ENCODE results near the gene THUMPD3. TPM values are rescaled to one million over a fixed set of nuclear protein-coding genes. Genes with fewer than 3 reads are reported as not detected.

THUMPD3 gene
- total and polyA plus RNA-seq, 2 donors from 2014 or later = 31.9 to 44.1 TPM

DNA sequence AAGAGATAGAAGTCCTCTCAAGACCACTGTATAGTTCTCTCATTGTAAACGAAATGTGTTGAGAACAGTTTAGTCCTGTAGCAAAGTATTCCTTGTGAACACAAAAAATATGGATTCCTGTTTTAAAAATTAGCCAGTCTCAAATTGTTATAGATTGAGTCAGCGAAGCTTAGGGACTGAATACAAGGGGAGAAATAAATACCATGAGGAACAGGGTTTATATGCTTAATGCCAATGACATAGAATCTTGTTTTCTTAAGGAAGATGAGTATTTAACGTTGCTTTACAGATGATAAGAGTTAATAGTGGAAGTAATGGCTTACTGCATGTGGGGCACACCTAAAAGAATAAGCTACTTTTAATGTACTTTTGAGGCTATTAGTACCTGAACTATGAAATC is 72.5 kb downstream of the THUMPD3 start:
- no peak overlapping the region for H3K9ac ChIP-seq (ENCODE audit: low read length in 3 of 3)
- intact Hi-C loops (cut with DNase I) = no loop called here
- no peak for DNase-seq
- H3K27me3 ChIP-seq (ENCODE audit: control insufficient read depth, insufficient read depth, low read length) = no peaks in the 10 kb centered on the region
- TF ChIP-seq, protein P1, sequence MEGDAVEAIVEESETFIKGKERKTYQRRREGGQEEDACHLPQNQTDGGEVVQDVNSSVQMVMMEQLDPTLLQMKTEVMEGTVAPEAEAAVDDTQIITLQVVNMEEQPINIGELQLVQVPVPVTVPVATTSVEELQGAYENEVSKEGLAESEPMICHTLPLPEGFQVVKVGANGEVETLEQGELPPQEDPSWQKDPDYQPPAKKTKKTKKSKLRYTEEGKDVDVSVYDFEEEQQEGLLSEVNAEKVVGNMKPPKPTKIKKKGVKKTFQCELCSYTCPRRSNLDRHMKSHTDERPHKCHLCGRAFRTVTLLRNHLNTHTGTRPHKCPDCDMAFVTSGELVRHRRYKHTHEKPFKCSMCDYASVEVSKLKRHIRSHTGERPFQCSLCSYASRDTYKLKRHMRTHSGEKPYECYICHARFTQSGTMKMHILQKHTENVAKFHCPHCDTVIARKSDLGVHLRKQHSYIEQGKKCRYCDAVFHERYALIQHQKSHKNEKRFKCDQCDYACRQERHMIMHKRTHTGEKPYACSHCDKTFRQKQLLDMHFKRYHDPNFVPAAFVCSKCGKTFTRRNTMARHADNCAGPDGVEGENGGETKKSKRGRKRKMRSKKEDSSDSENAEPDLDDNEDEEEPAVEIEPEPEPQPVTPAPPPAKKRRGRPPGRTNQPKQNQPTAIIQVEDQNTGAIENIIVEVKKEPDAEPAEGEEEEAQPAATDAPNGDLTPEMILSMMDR (IDR thresholded peaks at IDR 0.05; ENCODE audit: borderline replicate concordance, extremely low read depth, insufficient read depth) = no peak
- peaks cover 0 to 4% (median 0%) of the 10 kb centered on the region in 3 donors for H3K4me1 ChIP-seq (ENCODE audit: control insufficient read depth in 2 of 3, insufficient read depth in 2 of 3, low read depth in 1 of 3, low read length in 3 of 3)
- peaks cover 32 to 76% (median 56%) of the 10 kb centered on the region in 3 donors for H3K36me3 ChIP-seq (ENCODE audit: control insufficient read depth in 2 of 3, insufficient read depth in 3 of 3, low read length in 3 of 3)
- no peaks in the 10 kb centered on the region for H3K9me3 ChIP-seq (ENCODE audit: control insufficient read depth in 2 of 3, insufficient read depth in 1 of 3, low read length in 3 of 3)
- H3K27ac ChIP-seq (ENCODE audit: low read depth in 2 of 2, low read length in 2 of 2) = no peak overlapping the region
- FAIRE-seq = no peak
- no peak overlapping the region for H3K4me3 ChIP-seq (ENCODE audit: low read length in 3 of 3)

Other genes with a start within 250 kb of the THUMPD3 start
- gene SRGAP3, start 113.4 kb upstream of the THUMPD3 start, total RNA-seq = 24.3 TPM
- gene SRGAP3, start 113.4 kb upstream of the THUMPD3 start, polyA plus RNA-seq (ENCODE audit: insufficient read depth, low read depth, low replicate concordance) = 4.1 TPM
- 112 TPM for gene SETD5, start 34.6 kb downstream of the THUMPD3 start, total RNA-seq
- gene SETD5, start 34.6 kb downstream of the THUMPD3 start, polyA plus RNA-seq (ENCODE audit: insufficient read depth, low read depth, low replicate concordance) = 12.1 TPM
- gene LHFPL4, start 190.8 kb downstream of the THUMPD3 start, total RNA-seq = 0.25 TPM
- not detected for gene LHFPL4, start 190.8 kb downstream of the THUMPD3 start, polyA plus RNA-seq (ENCODE audit: insufficient read depth, low read depth, low replicate concordance)